Kidney (tissue), 14 donors: Measurements from ENCODE around the gene MVP. TPM values are rescaled to one million over a fixed set of nuclear protein-coding genes. Genes with fewer than 3 reads are reported as not detected.
A peak's percentile ranks its signal among the peaks of the same experiment; 100 is the strongest.

ENCODE experiments used
- DNase-seq, 5 donors: peaks; one replicate each; pipeline ENCODE4 v3.0.0-alpha.2; 2013 to 2020
- FAIRE-seq: peaks from 2 replicates; lab custom pipeline; 2012; peaks lifted over from hg19 to GRCh38; lab: Jason Lieb, UNC
- H3K27ac ChIP-seq, 2 donors: one replicate each; pipeline ENCODE4 v1.7.0; 2013; ENCODE audit warnings: low read depth in 2 of 2, low read length in 2 of 2, inconsistent platforms in 1 of 2
- H3K27me3 ChIP-seq: one replicate; pipeline ENCODE4 v1.7.1; 2013; ENCODE audit warnings: low read length, inconsistent platforms; ENCODE audit not compliant: control insufficient read depth, insufficient read depth
- H3K36me3 ChIP-seq, 3 donors: one replicate each; pipeline versions ENCODE4 v1.7.0 to v1.7.1; 2013; ENCODE audit warnings: low read length in 3 of 3, control low read depth in 1 of 3, inconsistent platforms in 1 of 3; ENCODE audit not compliant: insufficient read depth in 3 of 3, control insufficient read depth in 2 of 3
- H3K4me1 ChIP-seq, 3 donors: one replicate each; pipeline versions ENCODE4 v1.7.0 to v1.7.1; 2013; ENCODE audit warnings: low read length in 3 of 3, inconsistent platforms in 1 of 3, low read depth in 1 of 3; ENCODE audit not compliant: control insufficient read depth in 2 of 3, insufficient read depth in 2 of 3
- H3K4me3 ChIP-seq, 3 donors: one replicate each; pipeline versions ENCODE4 v1.7.0 to v1.8.1; 2013; ENCODE audit warnings: low read length in 3 of 3, control low read depth in 1 of 3, inconsistent platforms in 1 of 3
- H3K9ac ChIP-seq, 3 donors: one replicate each; pipeline versions ENCODE4 v1.7.0 to v1.7.1; 2013; ENCODE audit warnings: low read length in 3 of 3, control low read depth in 1 of 3, inconsistent platforms in 1 of 3
- H3K9me3 ChIP-seq, 3 donors: one replicate each; pipeline versions ENCODE4 v1.7.0 to v1.7.1; 2013; ENCODE audit warnings: low read length in 3 of 3, control low read depth in 1 of 3, inconsistent platforms in 1 of 3; ENCODE audit not compliant: control insufficient read depth in 2 of 3, insufficient read depth in 1 of 3
- CTCF ChIP-seq: IDR thresholded peaks from 3 replicates; pipeline ENCODE4 v1.5.1; 2012; ENCODE audit warnings: mild to moderate bottlenecking, moderate library complexity, borderline replicate concordance; ENCODE audit not compliant: insufficient read depth; ENCODE audit errors: extremely low read depth
- intact Hi-C: fragments of 100-400 bp; cut with DNase I; formaldehyde crosslinking; loops from one replicate; pipeline ENCODE4 v1.11.1; 2022
- polyA plus RNA-seq: library from polyadenylated mRNA; stranded (reverse); fragments of 350-450 nt; fragmentation: Illumina TruSeq; extraction: RNeasy Lipid Tissue Mini Kit (QIAGEN cat#74804); gene quantifications from one replicate; pipeline ENCODE4 v1.2.3, GENCODE V29; 2014; ENCODE audit warnings: low read depth, low replicate concordance; ENCODE audit not compliant: insufficient read depth
- total RNA-seq: library from RNA; stranded (reverse); fragmentation: NEBNext Ultra II Directional; extraction: Animal tissue kit (Norgen Biotek cat#: 25700); gene quantifications from one replicate; pipeline ENCODE4 v1.2.1, GENCODE V29; 2021
- donor health status: control.
- donor health status: control.
- donor health status: control.
- donor health status: control.
- donor health status: control.
- donor health status: DM: yes; HTN: yes; CAD: no.
- donor health status: Normal renal cell carcinoma (clear cell type).

The MVP gene
- total and polyA plus RNA-seq, 2 donors from 2014 or later, result 123 to 271 TPM

GRCh38 chr16:29852654-29853053 lies 32.4 kb downstream of the MVP start:
- TF ChIP-seq CTCF, result no peak
- H3K27ac ChIP-seq, result peak overlapping the region in 1 of 2 donors; percentile 48
- intact Hi-C loops, result no loop called here
- H3K4me1 ChIP-seq, result peaks cover 0 to 3% (median 0%) of the 10 kb centered on the region in 3 donors
- H3K27me3 ChIP-seq, result no peaks in the 10 kb centered on the region
- H3K9me3 ChIP-seq, result no peaks in the 10 kb centered on the region
- H3K4me3 ChIP-seq, result no peak overlapping the region
- peaks cover 0 to 2% (median 0%) of the 10 kb centered on the region in 3 donors for H3K36me3 ChIP-seq
- no peak overlapping the region for H3K9ac ChIP-seq
- DNase-seq (peak in 1 of 5 donors; percentile 71), FAIRE-seq (no peak)

DNA sequence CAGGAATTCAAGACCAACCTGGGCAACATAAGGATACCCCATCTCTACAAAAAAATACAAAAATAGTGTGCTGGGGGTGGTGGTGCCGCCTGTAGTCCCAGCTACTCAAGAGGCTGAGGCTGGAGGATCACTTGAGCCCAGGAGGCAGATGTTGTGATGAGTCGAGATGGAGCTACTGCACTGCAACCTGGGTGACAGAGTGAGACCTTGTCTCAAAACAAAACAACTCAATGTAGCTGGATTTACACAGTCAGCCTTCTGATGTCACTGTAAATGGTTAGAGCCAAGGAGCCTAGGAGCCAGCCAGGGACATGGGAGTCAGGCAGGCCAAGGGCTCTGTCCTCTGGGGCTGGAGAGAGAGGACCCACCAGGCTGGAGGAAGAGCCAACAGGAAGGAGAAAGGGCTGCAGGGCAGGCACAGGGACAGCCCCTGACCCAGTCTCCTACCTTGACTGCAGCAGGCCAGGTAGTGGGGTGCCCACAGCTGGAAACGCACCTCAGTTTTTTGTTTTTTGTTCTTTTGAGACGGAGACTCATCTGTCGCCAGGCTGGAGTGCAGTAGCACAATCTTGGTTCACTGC lies 34.3 kb downstream of the MVP start:
- intact Hi-C loops, result no loop called here
- FAIRE-seq (no peak), DNase-seq (no peak)
- Histone ChIP-seq H3K27ac (no peak overlapping the region), H3K4me1 (no peaks in the 10 kb centered on the region), H3K9me3 (no peaks in the 10 kb centered on the region), H3K4me3 (no peak overlapping the region), H3K9ac (no peak overlapping the region), H3K27me3 (no peaks in the 10 kb centered on the region), H3K36me3 (peaks cover 0 to 5% (median 0%) of the 10 kb centered on the region in 3 donors)
- TF ChIP-seq CTCF, result no peak

DNA sequence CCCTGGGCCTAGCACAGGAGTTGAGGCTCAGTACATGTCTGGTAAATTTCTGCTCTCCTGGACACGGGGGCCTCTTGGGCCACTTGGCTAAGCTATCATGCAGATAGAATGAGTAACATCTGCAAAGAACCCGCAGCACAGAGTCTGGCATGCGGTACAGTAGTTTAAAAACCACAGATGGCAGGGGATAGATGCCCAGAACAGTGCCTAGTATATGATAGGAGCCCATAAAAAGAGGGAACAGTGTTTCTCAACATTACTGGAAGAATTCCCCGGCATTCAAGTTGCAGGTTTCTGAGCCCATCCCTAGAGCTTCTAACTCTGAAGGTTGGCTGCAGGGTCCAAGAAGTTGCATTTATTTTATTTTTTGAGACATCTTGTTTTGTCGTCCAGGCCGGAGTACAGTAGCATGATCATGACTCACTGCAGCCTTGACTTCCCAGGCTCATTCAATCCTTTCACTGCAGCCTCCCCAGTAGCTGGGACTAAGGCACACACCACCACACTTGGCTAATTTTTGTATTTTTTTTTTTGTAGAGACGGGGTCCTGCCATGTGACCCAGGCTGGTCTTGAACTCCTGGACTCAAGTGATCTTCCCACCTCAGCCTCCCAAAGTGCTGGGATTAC lies 37.0 kb downstream of the MVP start:
- intact Hi-C loops, result no loop called here

More for the DNA sequence above, 37.0 kb downstream of the MVP start:
- Histone ChIP-seq H3K4me1 (peaks cover 0 to 10% (median 5%) of the 10 kb centered on the region in 3 donors), H3K27ac (no peak overlapping the region), H3K36me3 (peaks cover 0 to 5% (median 0%) of the 10 kb centered on the region in 3 donors), H3K9ac (no peak overlapping the region), H3K9me3 (no peaks in the 10 kb centered on the region), H3K4me3 (no peak overlapping the region), H3K27me3 (no peaks in the 10 kb centered on the region)
- DNase-seq (no peak), FAIRE-seq (no peak)
- TF ChIP-seq CTCF, result no peak
